ENCODE measurements around the gene BLOC1S4. TPM values are rescaled to one million over a fixed set of nuclear protein-coding genes. Genes with fewer than 3 reads are reported as not detected.

Gene BLOC1S4
- total and polyA plus RNA-seq, 4 donors = 4.9 to 7.7 (median 5.4) TPM

- Histone ChIP-seq H3K4me3 (ENCODE audit: low read depth in 1 of 3, low read length in 3 of 3) (no peak overlapping the region), H3K27me3 (ENCODE audit: control insufficient read depth in 4 of 4, insufficient read depth in 4 of 4, low read length in 3 of 4) (no peaks in the 10 kb centered on the region), H3K9ac (ENCODE audit: low read depth in 1 of 2, low read length in 2 of 2) (no peak overlapping the region), H3K4me1 (ENCODE audit: control insufficient read depth in 4 of 4, insufficient read depth in 4 of 4, low read length in 3 of 4) (peaks cover 11 to 25% (median 19%) of the 10 kb centered on the region in 4 donors), H3K36me3 (ENCODE audit: control insufficient read depth in 4 of 4, insufficient read depth in 3 of 4, low read depth in 1 of 4, low read length in 3 of 4) (no peaks in the 10 kb centered on the region), H3K27ac (ENCODE audit: low read depth in 1 of 2, low read length in 2 of 2) (no peak overlapping the region), H3K9me3 (ENCODE audit: control insufficient read depth in 4 of 4, low read length in 3 of 4) (no peaks in the 10 kb centered on the region)
- no peak for TF ChIP-seq RXRA (IDR thresholded peaks at IDR 0.05)
- no peak for TF ChIP-seq EGR1 (IDR thresholded peaks at IDR 0.05; ENCODE audit: low read depth in 2 of 2)
- TF ChIP-seq FOXA2 (IDR thresholded peaks at IDR 0.05) = no peak
- no peak for TF ChIP-seq REST (IDR thresholded peaks at IDR 0.05)
- TF ChIP-seq YY1 (IDR thresholded peaks at IDR 0.05) = no peak
- no peak for TF ChIP-seq MAX (IDR thresholded peaks at IDR 0.05)
- TF ChIP-seq TAF1 (conservative IDR thresholded peaks at IDR 0.05) = no peak
- no peak for TF ChIP-seq CTCF (IDR thresholded peaks at IDR 0.05; ENCODE audit: low read depth, low read length, missing input control)
- TF ChIP-seq NR2F2 (IDR thresholded peaks at IDR 0.05) = no peak
- no peak for TF ChIP-seq FOXA1 (IDR thresholded peaks at IDR 0.05)
- TF ChIP-seq HNF4G (IDR thresholded peaks at IDR 0.05) = no peak
- no peak for TF ChIP-seq GABPA (IDR thresholded peaks at IDR 0.05 in 1 of 2, conservative IDR thresholded peaks at IDR 0.05 in 1 of 2)
- no peak for DNase-seq (ENCODE audit: low spot score)
- WGBS = 87% methylated on average over 4 of the region's 4 CpGs
These were observed 29.7 kb upstream of the BLOC1S4 start for GRCh38 chr4:6686104-6686787.

- WGBS = 83% methylated on average over 24 of the region's 24 CpGs
- Histone ChIP-seq H3K36me3 (ENCODE audit: control insufficient read depth in 4 of 4, insufficient read depth in 3 of 4, low read depth in 1 of 4, low read length in 3 of 4) (no peaks in the 10 kb centered on the region), H3K9ac (ENCODE audit: low read depth in 1 of 2, low read length in 2 of 2) (no peak overlapping the region), H3K27me3 (ENCODE audit: control insufficient read depth in 4 of 4, insufficient read depth in 4 of 4, low read length in 3 of 4) (no peaks in the 10 kb centered on the region), H3K9me3 (ENCODE audit: control insufficient read depth in 4 of 4, low read length in 3 of 4) (no peaks in the 10 kb centered on the region), H3K4me1 (ENCODE audit: control insufficient read depth in 4 of 4, insufficient read depth in 4 of 4, low read length in 3 of 4) (peaks cover 11 to 25% (median 19%) of the 10 kb centered on the region in 4 donors), H3K27ac (ENCODE audit: low read depth in 1 of 2, low read length in 2 of 2) (no peak overlapping the region), H3K4me3 (ENCODE audit: low read depth in 1 of 3, low read length in 3 of 3) (no peak overlapping the region)
- no peak for DNase-seq (ENCODE audit: low spot score)
- TF ChIP-seq REST (IDR thresholded peaks at IDR 0.05) (no peak), FOXA2 (IDR thresholded peaks at IDR 0.05) (no peak), SP1 (IDR thresholded peaks at IDR 0.05) (no peak), HNF4A (conservative IDR thresholded peaks at IDR 0.05) (no peak), YY1 (IDR thresholded peaks at IDR 0.05) (no peak), NR2F2 (IDR thresholded peaks at IDR 0.05) (no peak), TAF1 (conservative IDR thresholded peaks at IDR 0.05) (no peak), GABPA (IDR thresholded peaks at IDR 0.05 in 1 of 2, conservative IDR thresholded peaks at IDR 0.05 in 1 of 2) (no peak), FOXA1 (IDR thresholded peaks at IDR 0.05) (no peak), ZBTB33 (IDR thresholded peaks at IDR 0.05) (no peak), HNF4G (IDR thresholded peaks at IDR 0.05) (no peak), ATF3 (IDR thresholded peaks at IDR 0.05) (no peak)
These were observed 27.8 kb upstream of the BLOC1S4 start for GRCh38 chr4:6687947-6688878.
